GM12872 (cell line): ENCODE results near the gene ERC1.

Source experiments
- TF ChIP-seq, protein P1 (sequence below): IDR thresholded peaks from 3 replicates; pipeline ENCODE4 v1.5.1; 2011; ENCODE audit warnings: low read depth, mild to moderate bottlenecking, low read length, moderate library complexity; ENCODE audit not compliant: insufficient read depth

Gene ERC1

DNA sequence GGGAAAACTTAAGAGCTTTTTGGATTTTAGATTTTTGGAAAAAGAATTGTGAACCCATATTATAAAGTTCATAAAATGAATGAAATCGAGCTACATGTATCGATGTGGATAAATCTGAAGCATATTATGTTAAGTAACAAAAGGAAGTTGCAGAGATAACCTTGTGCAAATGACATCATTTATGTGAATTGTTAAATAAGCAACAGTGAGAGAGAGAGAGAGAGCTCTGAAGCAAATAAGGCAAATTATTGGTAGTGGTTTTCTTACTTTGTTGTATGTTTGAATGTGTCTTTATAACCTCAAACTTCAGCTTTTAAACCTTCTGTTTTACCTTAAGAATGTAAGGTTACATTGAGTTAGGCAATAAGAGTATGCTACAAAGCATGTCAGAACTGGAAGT is 78.8 kb downstream of the ERC1 start:
- TF ChIP-seq, protein P1, sequence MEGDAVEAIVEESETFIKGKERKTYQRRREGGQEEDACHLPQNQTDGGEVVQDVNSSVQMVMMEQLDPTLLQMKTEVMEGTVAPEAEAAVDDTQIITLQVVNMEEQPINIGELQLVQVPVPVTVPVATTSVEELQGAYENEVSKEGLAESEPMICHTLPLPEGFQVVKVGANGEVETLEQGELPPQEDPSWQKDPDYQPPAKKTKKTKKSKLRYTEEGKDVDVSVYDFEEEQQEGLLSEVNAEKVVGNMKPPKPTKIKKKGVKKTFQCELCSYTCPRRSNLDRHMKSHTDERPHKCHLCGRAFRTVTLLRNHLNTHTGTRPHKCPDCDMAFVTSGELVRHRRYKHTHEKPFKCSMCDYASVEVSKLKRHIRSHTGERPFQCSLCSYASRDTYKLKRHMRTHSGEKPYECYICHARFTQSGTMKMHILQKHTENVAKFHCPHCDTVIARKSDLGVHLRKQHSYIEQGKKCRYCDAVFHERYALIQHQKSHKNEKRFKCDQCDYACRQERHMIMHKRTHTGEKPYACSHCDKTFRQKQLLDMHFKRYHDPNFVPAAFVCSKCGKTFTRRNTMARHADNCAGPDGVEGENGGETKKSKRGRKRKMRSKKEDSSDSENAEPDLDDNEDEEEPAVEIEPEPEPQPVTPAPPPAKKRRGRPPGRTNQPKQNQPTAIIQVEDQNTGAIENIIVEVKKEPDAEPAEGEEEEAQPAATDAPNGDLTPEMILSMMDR, result no peak

DNA sequence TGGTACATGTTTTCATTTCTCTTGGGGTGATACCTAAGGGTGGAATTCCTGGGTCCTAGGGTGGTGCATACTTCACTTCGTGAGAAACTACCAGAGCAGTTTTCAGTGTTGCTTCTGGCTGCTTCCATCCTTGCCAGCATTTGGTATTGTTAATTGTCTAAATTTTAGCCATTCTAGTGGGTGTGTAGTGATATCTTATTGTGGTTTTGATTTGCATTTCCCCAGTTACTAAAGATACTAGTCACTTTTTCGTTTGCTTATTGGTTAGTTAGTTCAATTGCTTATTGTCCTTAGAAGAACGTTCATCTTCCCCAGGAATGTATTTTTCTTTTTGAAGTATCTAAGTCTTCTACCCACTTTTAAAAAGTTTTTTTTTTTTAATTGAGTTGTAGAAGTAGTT is 80.2 kb downstream of the ERC1 start:
- TF ChIP-seq, protein P1, result no peak

DNA sequence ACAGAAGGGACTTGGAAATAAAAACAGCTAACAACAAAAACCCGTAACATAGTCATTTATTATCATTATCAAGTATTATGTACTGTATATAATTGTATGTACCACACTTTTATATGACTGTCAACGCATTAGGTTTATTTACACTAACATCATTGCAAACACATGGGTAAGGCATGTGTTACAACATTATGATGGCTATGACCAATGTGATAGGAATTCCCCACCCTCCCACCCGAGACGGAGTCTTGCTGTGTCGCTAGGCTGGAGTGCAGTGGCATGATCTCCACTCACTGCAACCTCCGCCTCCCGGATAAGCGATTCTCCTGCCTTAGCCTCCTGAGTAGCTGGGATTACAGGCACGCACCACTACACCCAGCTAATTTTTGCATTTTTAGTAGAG is 82.6 kb downstream of the ERC1 start:
- TF ChIP-seq, protein P1, result no peak

DNA sequence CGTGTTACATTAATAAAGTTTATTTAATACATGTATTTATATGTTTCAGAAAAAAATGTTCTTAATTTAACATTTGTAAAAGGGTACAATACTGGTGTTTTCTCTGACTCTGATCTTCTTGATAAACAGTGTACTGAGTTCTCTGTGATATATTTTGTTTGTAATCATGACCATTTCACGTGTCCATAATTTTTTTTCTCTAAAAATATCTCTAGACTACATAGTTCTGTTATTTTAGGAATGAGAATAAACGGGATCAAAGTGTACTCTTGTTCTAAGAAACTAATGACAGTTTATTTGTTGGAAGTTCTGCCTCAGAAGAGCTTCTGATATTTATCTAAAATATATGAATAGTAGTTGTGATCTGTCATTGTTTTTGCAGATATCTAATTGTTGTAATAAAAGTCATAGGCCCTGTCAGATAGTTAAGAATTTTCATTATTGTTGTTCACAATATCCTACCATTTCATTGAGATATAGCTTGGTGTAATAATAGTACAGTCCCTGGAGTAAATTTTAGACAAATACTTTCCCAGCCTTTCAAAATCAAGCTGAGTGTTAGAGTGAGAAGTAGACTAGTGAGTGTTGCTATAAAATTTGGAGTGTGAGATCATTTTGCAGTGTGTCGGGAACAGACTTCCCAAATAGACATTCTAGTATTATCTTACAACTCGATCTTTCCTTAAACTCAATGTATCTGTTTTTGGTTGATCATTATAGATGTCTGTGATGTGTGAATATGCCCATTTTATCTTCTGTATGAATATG is 86.2 kb downstream of the ERC1 start:
- TF ChIP-seq, protein P1, result no peak

DNA sequence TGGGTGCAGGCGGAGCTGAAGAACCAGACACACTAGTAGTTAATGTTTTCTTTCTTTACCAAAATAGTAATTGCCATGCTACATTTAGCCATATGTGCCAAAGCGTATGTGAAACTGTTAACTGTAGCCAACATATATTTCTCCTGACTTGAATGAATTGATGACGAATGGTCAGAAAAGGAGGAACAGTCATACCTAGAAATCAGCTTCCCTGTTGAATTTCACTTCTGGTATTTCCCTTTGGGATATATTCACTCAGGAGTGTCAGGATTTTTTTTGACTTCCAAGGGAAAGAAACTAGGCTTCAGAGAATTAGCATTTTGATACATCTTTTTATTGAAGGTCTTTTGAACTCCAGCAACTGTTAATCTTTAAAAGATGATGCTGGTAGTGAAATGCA is 87.0 kb downstream of the ERC1 start:
- TF ChIP-seq, protein P1, result no peak

DNA sequence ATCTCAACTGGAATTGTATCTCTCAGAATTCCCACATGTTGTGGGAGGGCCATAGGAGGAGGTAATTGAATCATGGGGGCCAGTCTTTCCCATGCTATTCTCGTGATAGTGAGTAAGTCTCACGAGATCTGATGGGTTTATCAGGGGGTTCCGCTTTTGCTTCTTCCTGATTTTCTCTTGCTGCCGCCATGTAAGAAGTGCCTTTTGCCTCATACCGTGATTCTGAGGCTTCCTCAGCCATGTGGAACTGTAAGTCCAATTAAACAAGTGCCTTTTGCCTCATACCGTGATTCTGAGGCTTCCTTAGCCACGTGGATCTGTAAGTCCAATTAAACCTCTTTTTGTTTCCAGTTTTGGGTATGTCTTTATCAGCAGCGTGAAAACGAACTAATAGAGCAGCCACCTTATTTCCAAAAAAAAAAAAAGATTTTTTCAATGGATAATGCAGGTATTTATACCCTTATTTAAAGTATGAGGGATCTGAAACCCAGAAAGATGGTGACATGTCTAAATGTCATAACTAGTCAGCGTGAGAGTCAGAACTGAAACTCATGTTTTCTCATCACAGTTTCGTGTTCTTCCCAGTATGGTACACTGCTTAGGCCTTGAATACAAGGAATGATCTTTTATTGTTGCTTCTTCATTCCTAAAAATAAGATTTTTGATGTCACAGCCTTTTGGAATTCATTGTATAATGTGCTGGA is 89.6 kb downstream of the ERC1 start:
- TF ChIP-seq, protein P1, result no peak

DNA sequence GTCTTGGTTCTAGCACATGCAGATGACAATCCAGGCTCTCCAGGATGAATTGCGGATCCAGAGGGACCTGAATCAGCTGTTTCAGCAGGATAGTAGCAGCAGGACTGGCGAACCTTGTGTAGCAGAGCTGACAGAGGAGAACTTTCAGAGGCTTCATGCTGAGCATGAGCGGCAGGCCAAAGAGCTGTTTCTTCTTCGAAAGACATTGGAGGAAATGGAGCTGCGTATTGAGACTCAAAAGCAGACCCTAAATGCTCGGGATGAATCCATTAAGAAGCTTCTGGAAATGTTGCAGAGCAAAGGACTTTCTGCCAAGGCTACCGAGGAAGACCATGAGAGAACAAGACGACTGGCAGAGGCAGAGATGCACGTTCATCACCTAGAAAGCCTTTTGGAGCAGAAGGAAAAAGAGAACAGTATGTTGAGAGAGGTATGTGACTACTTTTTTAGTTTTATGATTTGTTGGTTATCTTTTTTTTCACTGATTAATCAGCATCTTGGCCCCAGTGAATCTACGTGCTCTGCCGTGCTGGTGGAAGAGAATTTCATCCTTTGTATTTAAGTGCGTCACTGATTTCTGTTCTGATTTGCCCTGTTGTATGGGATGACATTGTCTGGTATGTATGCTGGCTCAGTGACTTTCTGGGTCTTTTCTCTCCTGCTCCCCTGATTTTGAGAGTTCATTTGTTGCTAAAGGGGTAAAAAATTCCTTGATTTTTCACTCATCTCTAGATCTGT is 92.3 kb downstream of the ERC1 start:
- TF ChIP-seq, protein P1, result no peak
